Mesothelial cell of epicardium (in vitro differentiated cells): ENCODE measurements around the gene RBMS3. TPM values are rescaled to one million over a fixed set of nuclear protein-coding genes. Genes with fewer than 3 reads are reported as not detected.

Experiments used
- DNase-seq, 2 experiments: peaks; one replicate each; pipeline ENCODE4 v3.0.0; 2021; ENCODE audit warnings: low spot score in 2 of 2; ENCODE audit not compliant: unreplicated experiment in 2 of 2
- H3K27ac Mint-ChIP-seq: 2 replicates; pipeline ENCODE4 v1.8.0; 2021; ENCODE audit warnings: mixed read lengths
- H3K27me3 Mint-ChIP-seq: 2 replicates; pipeline ENCODE4 v1.8.0; 2021; ENCODE audit warnings: low read depth, mixed read lengths
- H3K36me3 Mint-ChIP-seq: 2 replicates; pipeline ENCODE4 v1.8.0; 2021; ENCODE audit warnings: mixed read lengths
- H3K4me1 Mint-ChIP-seq: 2 replicates; pipeline ENCODE4 v1.8.0; 2021; ENCODE audit warnings: mixed read lengths
- H3K4me3 Mint-ChIP-seq: 2 replicates; pipeline ENCODE4 v1.8.0; 2021; ENCODE audit warnings: mild to moderate bottlenecking, moderate library complexity, mixed read lengths
- H3K9me3 Mint-ChIP-seq: 2 replicates; pipeline ENCODE4 v1.8.0; 2021; ENCODE audit warnings: mixed read lengths
- total RNA-seq: library from RNA; stranded (reverse); gene quantifications from 3 replicates; pipeline ENCODE4 v1.2.1, GENCODE V29; 2021
- TF ChIP-seq, protein P1 (sequence below): fragments of 200-600 bp; sonication (generic); IDR thresholded peaks from one replicate; pipeline ENCODE4 v1.5.0; 2021; ENCODE audit warnings: antibody characterized with exemption; ENCODE audit not compliant: unreplicated experiment

The RBMS3 gene
- total RNA-seq, 1 donor from 2014 or later = 42.5 TPM

- TF ChIP-seq, protein P1, sequence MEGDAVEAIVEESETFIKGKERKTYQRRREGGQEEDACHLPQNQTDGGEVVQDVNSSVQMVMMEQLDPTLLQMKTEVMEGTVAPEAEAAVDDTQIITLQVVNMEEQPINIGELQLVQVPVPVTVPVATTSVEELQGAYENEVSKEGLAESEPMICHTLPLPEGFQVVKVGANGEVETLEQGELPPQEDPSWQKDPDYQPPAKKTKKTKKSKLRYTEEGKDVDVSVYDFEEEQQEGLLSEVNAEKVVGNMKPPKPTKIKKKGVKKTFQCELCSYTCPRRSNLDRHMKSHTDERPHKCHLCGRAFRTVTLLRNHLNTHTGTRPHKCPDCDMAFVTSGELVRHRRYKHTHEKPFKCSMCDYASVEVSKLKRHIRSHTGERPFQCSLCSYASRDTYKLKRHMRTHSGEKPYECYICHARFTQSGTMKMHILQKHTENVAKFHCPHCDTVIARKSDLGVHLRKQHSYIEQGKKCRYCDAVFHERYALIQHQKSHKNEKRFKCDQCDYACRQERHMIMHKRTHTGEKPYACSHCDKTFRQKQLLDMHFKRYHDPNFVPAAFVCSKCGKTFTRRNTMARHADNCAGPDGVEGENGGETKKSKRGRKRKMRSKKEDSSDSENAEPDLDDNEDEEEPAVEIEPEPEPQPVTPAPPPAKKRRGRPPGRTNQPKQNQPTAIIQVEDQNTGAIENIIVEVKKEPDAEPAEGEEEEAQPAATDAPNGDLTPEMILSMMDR = no peak
- DNase-seq = no peak
- Mint-ChIP-seq H3K4me1 (peaks cover 29% of the 10 kb centered on the region), H3K4me3 (no peak overlapping the region), H3K36me3 (no peaks in the 10 kb centered on the region), H3K27ac (peak overlapping the region; percentile 58), H3K27me3 (no peaks in the 10 kb centered on the region), H3K9me3 (no peaks in the 10 kb centered on the region)
Observed at GRCh38 chr3:29452934-29453283, 172.0 kb downstream of the RBMS3 start.

- H3K27ac Mint-ChIP-seq = peak overlapping the region; percentile 58
- peaks cover 24% of the 10 kb centered on the region for H3K4me1 Mint-ChIP-seq
- TF ChIP-seq, protein P1 = no peak
- DNase-seq = no peak
- no peak overlapping the region for H3K4me3 Mint-ChIP-seq
- H3K9me3 Mint-ChIP-seq = no peaks in the 10 kb centered on the region
- no peaks in the 10 kb centered on the region for H3K36me3 Mint-ChIP-seq
- no peaks in the 10 kb centered on the region for H3K27me3 Mint-ChIP-seq
Observed at GRCh38 chr3:29453284-29454001, 172.6 kb downstream of the RBMS3 start.

DNA sequence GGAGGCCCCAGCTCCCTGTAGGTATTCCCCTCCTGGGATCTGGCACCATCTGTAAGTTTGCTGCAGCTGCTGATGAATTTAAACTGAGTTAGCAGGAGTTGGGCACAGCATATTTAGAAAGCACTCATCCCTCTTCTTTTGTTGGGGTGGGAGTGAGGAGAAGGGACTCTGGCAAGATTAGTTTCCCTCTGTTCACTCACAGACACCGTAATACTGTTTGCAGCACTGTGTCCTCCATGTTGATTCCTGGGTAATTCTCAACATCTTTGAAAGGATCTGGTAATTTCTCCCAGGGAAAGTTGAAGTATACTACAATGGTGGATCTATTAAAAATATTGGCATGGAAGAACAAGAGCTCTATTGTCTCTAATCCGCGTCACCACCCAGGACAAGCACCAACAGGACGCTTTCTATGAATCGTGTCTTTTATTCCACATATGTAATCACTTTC is 173.3 kb downstream of the RBMS3 start:
- TF ChIP-seq, protein P1 = no peak
- DNase-seq = no peak
- Mint-ChIP-seq H3K4me1 (peaks cover 22% of the 10 kb centered on the region), H3K9me3 (no peaks in the 10 kb centered on the region), H3K4me3 (no peak overlapping the region), H3K27ac (peak overlapping the region; percentile 8), H3K36me3 (no peaks in the 10 kb centered on the region), H3K27me3 (no peaks in the 10 kb centered on the region)

GRCh38 chr3:29456901-29457300 is 176.0 kb downstream of the RBMS3 start:
- no peak overlapping the region for H3K4me3 Mint-ChIP-seq
- DNase-seq = no peak
- H3K4me1 Mint-ChIP-seq = peaks cover 22% of the 10 kb centered on the region
- no peak overlapping the region for H3K27ac Mint-ChIP-seq
- no peaks in the 10 kb centered on the region for H3K27me3 Mint-ChIP-seq
- H3K36me3 Mint-ChIP-seq = no peaks in the 10 kb centered on the region
- TF ChIP-seq, protein P1 = no peak
- no peaks in the 10 kb centered on the region for H3K9me3 Mint-ChIP-seq

GRCh38 chr3:29463304-29463703 is 182.4 kb downstream of the RBMS3 start:
- Mint-ChIP-seq H3K27me3 (no peaks in the 10 kb centered on the region), H3K27ac (no peak overlapping the region), H3K9me3 (no peaks in the 10 kb centered on the region), H3K36me3 (no peaks in the 10 kb centered on the region), H3K4me1 (peaks cover 32% of the 10 kb centered on the region), H3K4me3 (no peak overlapping the region)
- TF ChIP-seq, protein P1 = no peak
- DNase-seq = no peak

GRCh38 chr3:29465836-29466235 is 185.0 kb downstream of the RBMS3 start:
- Mint-ChIP-seq H3K27ac (peak overlapping the region; percentile 47), H3K4me1 (peaks cover 38% of the 10 kb centered on the region), H3K27me3 (no peaks in the 10 kb centered on the region), H3K36me3 (no peaks in the 10 kb centered on the region), H3K9me3 (no peaks in the 10 kb centered on the region), H3K4me3 (no peak overlapping the region)
- TF ChIP-seq, protein P1 = no peak
- no peak for DNase-seq
